Measurements from ENCODE around the gene PIGT.

DNA sequence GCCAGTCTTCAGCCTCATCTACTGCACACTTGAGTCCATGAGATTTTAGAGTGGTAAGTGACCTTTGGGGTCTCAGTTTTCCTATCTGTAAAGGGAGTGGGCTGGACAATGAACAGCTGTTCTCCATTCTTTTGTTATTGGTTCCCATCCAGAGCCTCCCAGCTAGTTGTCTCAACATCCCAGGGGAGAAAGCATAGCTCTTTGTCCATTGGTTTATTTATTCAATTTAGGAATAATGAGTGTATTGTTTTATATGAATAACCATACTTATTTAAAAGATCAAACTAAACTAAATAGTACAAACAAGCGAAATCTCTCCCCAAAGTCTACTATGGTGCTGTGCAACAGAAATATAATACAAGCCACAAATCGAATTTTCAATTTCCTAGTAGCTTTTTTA lies 13.7 kb downstream of the PIGT start:
- TF ChIP-seq SMC3 (IDR thresholded peaks at IDR 0.05; ENCODE audit: borderline replicate concordance, low read length): no peak
- TF ChIP-seq, protein P1, sequence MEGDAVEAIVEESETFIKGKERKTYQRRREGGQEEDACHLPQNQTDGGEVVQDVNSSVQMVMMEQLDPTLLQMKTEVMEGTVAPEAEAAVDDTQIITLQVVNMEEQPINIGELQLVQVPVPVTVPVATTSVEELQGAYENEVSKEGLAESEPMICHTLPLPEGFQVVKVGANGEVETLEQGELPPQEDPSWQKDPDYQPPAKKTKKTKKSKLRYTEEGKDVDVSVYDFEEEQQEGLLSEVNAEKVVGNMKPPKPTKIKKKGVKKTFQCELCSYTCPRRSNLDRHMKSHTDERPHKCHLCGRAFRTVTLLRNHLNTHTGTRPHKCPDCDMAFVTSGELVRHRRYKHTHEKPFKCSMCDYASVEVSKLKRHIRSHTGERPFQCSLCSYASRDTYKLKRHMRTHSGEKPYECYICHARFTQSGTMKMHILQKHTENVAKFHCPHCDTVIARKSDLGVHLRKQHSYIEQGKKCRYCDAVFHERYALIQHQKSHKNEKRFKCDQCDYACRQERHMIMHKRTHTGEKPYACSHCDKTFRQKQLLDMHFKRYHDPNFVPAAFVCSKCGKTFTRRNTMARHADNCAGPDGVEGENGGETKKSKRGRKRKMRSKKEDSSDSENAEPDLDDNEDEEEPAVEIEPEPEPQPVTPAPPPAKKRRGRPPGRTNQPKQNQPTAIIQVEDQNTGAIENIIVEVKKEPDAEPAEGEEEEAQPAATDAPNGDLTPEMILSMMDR (IDR thresholded peaks at IDR 0.05 in 2 of 3, conservative IDR thresholded peaks at IDR 0.05 in 1 of 3; ENCODE audit: control insufficient read depth in 2 of 3, extremely low read depth in 1 of 3, insufficient read depth in 1 of 3, low read depth in 3 of 3, low read length in 3 of 3): no peak
- no peak for TF ChIP-seq ZSCAN29 (IDR thresholded peaks at IDR 0.05)
- no peak for TF ChIP-seq SRF (IDR thresholded peaks at IDR 0.05; ENCODE audit: low read depth in 2 of 2, low read length in 2 of 2)
- TF ChIP-seq POLR2A (IDR thresholded peaks at IDR 0.05; ENCODE audit: low read depth, low read length): no peak
- TF ChIP-seq DPF2 (IDR thresholded peaks at IDR 0.05): no peak
- TF ChIP-seq, protein P2, sequence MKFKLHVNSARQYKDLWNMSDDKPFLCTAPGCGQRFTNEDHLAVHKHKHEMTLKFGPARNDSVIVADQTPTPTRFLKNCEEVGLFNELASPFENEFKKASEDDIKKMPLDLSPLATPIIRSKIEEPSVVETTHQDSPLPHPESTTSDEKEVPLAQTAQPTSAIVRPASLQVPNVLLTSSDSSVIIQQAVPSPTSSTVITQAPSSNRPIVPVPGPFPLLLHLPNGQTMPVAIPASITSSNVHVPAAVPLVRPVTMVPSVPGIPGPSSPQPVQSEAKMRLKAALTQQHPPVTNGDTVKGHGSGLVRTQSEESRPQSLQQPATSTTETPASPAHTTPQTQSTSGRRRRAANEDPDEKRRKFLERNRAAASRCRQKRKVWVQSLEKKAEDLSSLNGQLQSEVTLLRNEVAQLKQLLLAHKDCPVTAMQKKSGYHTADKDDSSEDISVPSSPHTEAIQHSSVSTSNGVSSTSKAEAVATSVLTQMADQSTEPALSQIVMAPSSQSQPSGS (IDR thresholded peaks at IDR 0.05; ENCODE audit: low read length): no peak
- TF ChIP-seq ESRRA (IDR thresholded peaks at IDR 0.05; ENCODE audit: low read length): no peak
- no peak for TF ChIP-seq POLR2AphosphoS5 (IDR thresholded peaks at IDR 0.05; ENCODE audit: low read length)
- TF ChIP-seq CHD2 (IDR thresholded peaks at IDR 0.05; ENCODE audit: borderline replicate concordance, low read depth, low read length): no peak
- no peak for TF ChIP-seq SUZ12 (IDR thresholded peaks at IDR 0.05; ENCODE audit: unreplicated experiment)
- TF ChIP-seq SIX5 (IDR thresholded peaks at IDR 0.05; ENCODE audit: low read depth, low read length, severe bottlenecking): no peak
- TF ChIP-seq, protein P3, sequence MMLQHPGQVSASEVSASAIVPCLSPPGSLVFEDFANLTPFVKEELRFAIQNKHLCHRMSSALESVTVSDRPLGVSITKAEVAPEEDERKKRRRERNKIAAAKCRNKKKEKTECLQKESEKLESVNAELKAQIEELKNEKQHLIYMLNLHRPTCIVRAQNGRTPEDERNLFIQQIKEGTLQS (IDR thresholded peaks at IDR 0.05; ENCODE audit: borderline replicate concordance, extremely low read depth, low read depth, low read length): no peak
